C4-2B (cell line): ENCODE measurements around the gene PRKCE.
A peak's percentile ranks its signal among the peaks of the same experiment; 100 is the strongest.

Experiments used
- H3K27ac ChIP-seq: fragments of 450-650 bp; 2 replicates; pipeline ENCODE4 v1.5.1; 2017
- CTCF ChIP-seq: fragments of 450-650 bp; conservative IDR thresholded peaks from 2 replicates; pipeline ENCODE4 v1.5.1; 2017; ENCODE audit warnings: mild to moderate bottlenecking
- ZFX ChIP-seq: fragments of 450-650 bp; IDR thresholded peaks from 2 replicates; pipeline ENCODE4 v1.6.1; 2017

The PRKCE gene

DNA sequence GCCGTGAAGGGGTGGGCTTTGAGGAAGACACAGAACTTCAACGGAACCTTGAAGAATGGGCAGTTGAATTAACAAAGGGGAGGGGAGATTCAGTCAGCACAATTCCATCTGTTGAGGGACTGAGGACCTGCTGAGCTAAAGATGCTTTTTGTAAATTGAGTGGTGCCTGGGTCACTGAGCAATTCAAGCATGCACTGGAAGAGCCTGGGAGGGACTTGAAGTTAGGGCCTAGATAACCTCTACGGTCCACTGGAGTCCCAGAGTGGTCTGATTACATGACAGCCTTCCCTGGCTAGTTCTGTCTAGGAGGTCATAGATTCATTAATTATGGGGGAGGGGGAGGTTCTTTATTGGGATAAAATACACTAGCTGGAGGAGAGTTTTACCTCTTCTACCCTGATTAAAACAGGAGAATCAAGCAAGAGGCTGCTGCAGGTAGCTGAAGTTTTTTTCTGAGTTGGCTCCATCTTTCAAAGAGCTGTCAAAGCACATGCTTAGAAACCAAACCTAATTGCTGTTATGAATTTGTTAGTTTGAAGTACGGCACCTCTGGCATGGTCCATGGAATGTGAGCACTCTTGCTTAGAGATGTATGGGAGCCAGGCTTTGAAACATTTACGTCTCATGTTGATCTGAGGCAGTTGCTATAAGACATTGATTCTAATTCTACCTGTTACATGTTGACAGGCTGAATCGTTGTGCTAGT is 290.2 kb downstream of the PRKCE start:
- no peak overlapping the region for H3K27ac ChIP-seq
- TF ChIP-seq CTCF (no peak), ZFX (no peak)

DNA sequence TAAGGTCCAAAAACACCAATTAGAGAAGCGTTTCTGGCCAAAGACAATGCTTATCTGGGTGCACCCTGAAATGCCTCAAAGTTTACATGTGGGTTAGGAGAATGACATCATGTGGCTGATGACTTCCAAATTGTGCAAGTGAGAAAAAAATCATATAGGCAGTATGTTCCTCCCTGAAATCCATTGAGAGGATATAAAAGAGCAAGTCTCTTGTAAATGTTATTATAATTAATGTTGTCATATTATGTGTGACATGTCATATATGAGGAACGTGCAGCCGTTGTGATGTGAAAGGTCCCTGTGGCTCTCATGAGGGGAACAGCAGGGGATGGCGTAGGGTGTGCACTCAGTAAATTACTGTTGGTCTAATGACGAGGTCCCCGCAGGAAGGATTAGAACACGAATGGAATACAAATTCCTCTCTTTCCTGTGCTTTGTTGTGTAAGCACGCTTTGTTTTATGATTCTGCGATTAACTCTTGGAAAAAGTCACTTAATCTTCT is 290.8 kb downstream of the PRKCE start:
- H3K27ac ChIP-seq = no peak overlapping the region
- TF ChIP-seq ZFX = no peak
- no peak for TF ChIP-seq CTCF

DNA sequence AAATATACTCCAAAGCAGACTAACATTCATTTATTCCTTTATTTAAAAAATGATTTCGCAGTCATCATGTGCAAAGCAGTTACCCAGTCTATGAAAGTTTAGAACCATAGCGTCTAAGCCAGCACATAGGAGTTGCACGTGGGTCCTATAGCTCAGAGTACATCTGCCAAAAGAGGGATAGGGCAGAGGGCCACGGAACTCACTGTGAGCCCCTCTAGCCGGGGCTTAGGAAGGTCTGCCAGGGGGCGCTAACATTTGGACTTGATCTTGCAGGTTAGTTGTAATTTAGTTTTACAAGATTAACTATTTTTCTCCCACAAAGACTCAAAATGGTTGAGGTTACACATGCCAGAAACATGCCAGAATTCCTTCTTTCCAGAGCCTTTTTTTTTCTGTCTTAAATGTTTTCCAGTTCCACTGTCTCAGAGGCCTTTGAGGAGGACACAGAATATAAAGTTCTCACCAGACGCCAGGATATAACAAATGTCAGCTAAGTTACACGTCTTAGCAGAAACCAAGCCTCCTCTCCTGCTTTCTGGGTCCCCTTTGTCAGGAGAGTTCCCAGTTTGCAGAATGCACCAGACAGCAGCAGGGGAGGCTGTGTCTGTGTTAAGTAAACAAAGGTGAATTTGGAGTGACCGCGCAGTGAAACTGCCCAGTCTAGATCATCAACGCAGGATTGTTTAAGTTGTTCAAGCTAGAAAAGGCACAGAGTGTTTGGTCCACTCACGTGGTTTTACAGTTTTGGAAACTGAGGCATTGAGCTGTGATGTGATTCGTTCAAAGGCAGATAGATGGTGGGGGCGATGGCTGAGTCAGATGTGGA is 292.0 kb downstream of the PRKCE start:
- peak overlapping the region; percentile 11; the same call in 1 of the 2 replicates for H3K27ac ChIP-seq
- no peak for TF ChIP-seq ZFX
- TF ChIP-seq CTCF = peak; percentile 15; the same call in 1 of the 2 replicates

DNA sequence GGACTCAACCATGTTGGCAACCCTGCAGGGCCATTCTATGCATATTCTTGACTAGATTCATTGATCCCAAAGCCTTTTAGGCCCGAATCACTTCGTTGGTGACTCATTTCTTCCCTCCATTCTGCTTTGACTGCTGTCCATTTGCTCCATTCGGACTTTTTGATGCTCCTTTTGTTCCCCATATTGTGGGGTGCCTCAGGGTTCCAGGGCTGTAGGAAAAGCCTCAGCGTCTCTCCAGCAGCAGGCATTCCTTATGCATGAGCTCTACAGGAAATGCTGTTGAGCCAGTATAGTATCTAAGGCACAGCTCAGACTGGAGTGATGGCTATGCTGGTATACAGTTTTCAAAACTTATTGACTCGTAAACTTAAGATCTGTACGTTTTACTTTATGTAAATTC is 292.6 kb downstream of the PRKCE start:
- TF ChIP-seq ZFX (no peak), CTCF (no peak)
- H3K27ac ChIP-seq = peak overlapping the region; percentile 11; the same call in 1 of the 2 replicates

- H3K27ac ChIP-seq = no peak overlapping the region
Measured at GRCh38 chr2:45945302-45945717, 293.8 kb downstream of the PRKCE start.

GRCh38 chr2:45946023-45946422 is 294.5 kb downstream of the PRKCE start:
- TF ChIP-seq ZFX (no peak), CTCF (no peak)
- no peak overlapping the region for H3K27ac ChIP-seq

More at GRCh38 chr2:45945302-45945717, 293.8 kb downstream of the PRKCE start:
- TF ChIP-seq CTCF (no peak), ZFX (no peak)

- TF ChIP-seq CTCF = no peak
- TF ChIP-seq ZFX = no peak
Measured at GRCh38 chr2:45950606-45951005, 299.1 kb downstream of the PRKCE start.

More at GRCh38 chr2:45950606-45951005, 299.1 kb downstream of the PRKCE start:
- no peak overlapping the region for H3K27ac ChIP-seq
